Measurements from ENCODE around the gene PDZRN3. TPM values are rescaled to one million over a fixed set of nuclear protein-coding genes. Genes with fewer than 3 reads are reported as not detected.

The PDZRN3 gene
- total and polyA plus RNA-seq, 2 of the 13 experiments (the other 11 are each of a cell fraction or from before 2014, with no cell fraction given), result not detected

DNA sequence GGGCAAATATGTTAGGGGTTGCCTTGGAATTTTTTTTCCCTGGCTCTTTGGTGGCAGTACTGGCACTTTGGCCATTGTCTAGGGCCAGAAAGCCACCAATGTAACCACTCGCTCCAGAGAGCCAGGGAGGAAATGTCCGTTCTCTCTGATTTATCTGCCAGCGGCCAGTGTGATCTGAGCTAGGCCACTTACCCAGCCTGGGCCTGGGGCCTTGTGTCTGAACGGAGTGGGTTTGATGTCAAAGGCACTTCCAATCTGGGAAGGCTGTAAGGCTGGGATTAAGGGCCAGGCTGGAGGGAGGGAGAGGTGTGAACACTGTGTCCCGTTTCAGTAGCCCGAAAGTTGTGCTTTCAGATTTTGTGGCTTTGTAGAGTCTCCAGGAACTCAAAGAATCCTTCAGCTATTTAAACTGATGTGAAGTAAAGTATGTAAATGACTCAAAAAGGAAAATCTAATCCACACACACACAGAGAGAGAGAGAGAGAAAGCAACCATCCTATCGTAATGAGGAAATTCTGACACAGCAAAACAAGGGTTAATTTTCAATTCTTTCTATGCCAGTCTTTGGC, 271.0 kb downstream of the PDZRN3 start:
- Histone ChIP-seq H3K27ac (ENCODE audit: extremely low read length, insufficient read depth, low read length) (no peak overlapping the region), H3K36me3 (replicated peaks in 1 of 2; ENCODE audit: control insufficient read depth in 1 of 2, insufficient read depth in 2 of 2, low read length in 2 of 2) (no peaks in the 10 kb centered on the region), H3K4me1 (ENCODE audit: insufficient read depth, low read length) (no peaks in the 10 kb centered on the region), H3K9ac (ENCODE audit: insufficient read depth, low read depth, low read length) (no peak overlapping the region), H3K79me2 (ENCODE audit: insufficient read depth, low read length) (no peaks in the 10 kb centered on the region), H3K4me2 (ENCODE audit: low read depth, low read length) (no peak overlapping the region), H3K9me3 (ENCODE audit: low read length) (no peaks in the 10 kb centered on the region), H3K27me3 (ENCODE audit: control insufficient read depth in 1 of 2, insufficient read depth in 2 of 2, low read length in 2 of 2) (no peaks in the 10 kb centered on the region), H2AFZ (ENCODE audit: low read length) (no peak overlapping the region), H3K4me3 (replicated peaks in 1 of 3; ENCODE audit: insufficient read depth in 1 of 3, low read depth in 2 of 3, low read length in 3 of 3) (no peak overlapping the region), H4K20me1 (ENCODE audit: insufficient read depth, low read length) (no peaks in the 10 kb centered on the region)
- ChIA-PET POLR2A (no interaction called here), CTCF (ENCODE audit: low intra/inter-chr PET ratio, low total read pairs) (no interaction called here)
- DNase-seq (ENCODE audit: low spot score) (no peak), FAIRE-seq (no peak), ATAC-seq (no peak)
- intact Hi-C loops (cut with micrococcal nuclease; ENCODE audit: unreplicated experiment) (no loop called here), in situ Hi-C loops (cut with HindIII; ENCODE audit: extremely low pct_ligation_motif_present, low pct_unique_long_range_greater_than_20kb) (no loop called here)
- WGBS (ENCODE audit: low lambda C conversion rate), result 79% methylated on average over 7 of the region's 7 CpGs
- no peak for TF ChIP-seq PREB (CRISPR knock-in tag; IDR thresholded peaks at IDR 0.05)
- TF ChIP-seq KLF12 (CRISPR knock-in tag; IDR thresholded peaks at IDR 0.05; ENCODE audit: borderline replicate concordance), result no peak
- TF ChIP-seq MLX (CRISPR knock-in tag; IDR thresholded peaks at IDR 0.05), result no peak
- no peak for TF ChIP-seq POLR2AphosphoS2 (IDR thresholded peaks at IDR 0.05; ENCODE audit: low read depth, low read length)
- no peak for TF ChIP-seq ZSCAN12 (CRISPR knock-in tag; IDR thresholded peaks at IDR 0.05)
- TF ChIP-seq HMG20A (CRISPR knock-in tag; IDR thresholded peaks at IDR 0.05; ENCODE audit: borderline replicate concordance), result no peak
- TF ChIP-seq PATZ1 (CRISPR knock-in tag; IDR thresholded peaks at IDR 0.05), result no peak
- TF ChIP-seq NFRKB (IDR thresholded peaks at IDR 0.05), result no peak
- TF ChIP-seq ZNF383 (CRISPR knock-in tag; IDR thresholded peaks at IDR 0.05; ENCODE audit: borderline replicate concordance), result no peak
- no peak for TF ChIP-seq NCOA2 (CRISPR knock-in tag; IDR thresholded peaks at IDR 0.05)
- TF ChIP-seq SNAPC5 (CRISPR knock-in tag; IDR thresholded peaks at IDR 0.05; ENCODE audit: borderline replicate concordance), result no peak
- no peak for TF ChIP-seq KDM1A (CRISPR knock-in tag; IDR thresholded peaks at IDR 0.05)
- no peak for TF ChIP-seq HNF4G (IDR thresholded peaks at IDR 0.05; ENCODE audit: borderline replicate concordance, low read depth, low read length)
- TF ChIP-seq HNF4G (CRISPR knock-in tag; IDR thresholded peaks at IDR 0.05; ENCODE audit: borderline replicate concordance, low read depth), result no peak
- no peak for TF ChIP-seq DBP (CRISPR knock-in tag; IDR thresholded peaks at IDR 0.05; ENCODE audit: not compliant biosample characterization)
- no peak for TF ChIP-seq ZBTB7B (CRISPR knock-in tag; IDR thresholded peaks at IDR 0.05)
- no peak for TF ChIP-seq ZNF33B (CRISPR knock-in tag; IDR thresholded peaks at IDR 0.05)
- no peak for TF ChIP-seq ZNF331 (CRISPR knock-in tag; IDR thresholded peaks at IDR 0.05)
- TF ChIP-seq ONECUT2 (CRISPR knock-in tag; IDR thresholded peaks at IDR 0.05), result no peak
- TF ChIP-seq GRHL1 (CRISPR knock-in tag; conservative IDR thresholded peaks at IDR 0.05), result no peak
- no TSS peak for BruUV-seq (replicated peaks)

Data from HepG2 (cell line).